Endometrial microvascular endothelial cells (primary cell): ENCODE measurements around the gene LPO. TPM values are rescaled to one million over a fixed set of nuclear protein-coding genes. Genes with fewer than 3 reads are reported as not detected.

Experiments used
- in situ Hi-C: cut with HindIII; loops from 2 replicates; pipeline ENCODE4 v1.10.0; 2017; ENCODE audit warnings: low sequenced_read_pairs, low pct_unique_long_range_greater_than_20kb; ENCODE audit errors: inconsistent ontology term
- total RNA-seq: library from RNA; depleted of rRNA; stranded (reverse); fragments of >200 nt; gene quantifications from one replicate; pipeline ENCODE4 v1.2.3, GENCODE V29; 2015; ENCODE audit errors: inconsistent ontology term

The LPO gene
- total RNA-seq, 1 donor from 2014 or later = not detected

GRCh38 chr17:58224315-58224714 lies 14.1 kb upstream of the LPO start:
- in situ Hi-C loops = no loop called here

DNA sequence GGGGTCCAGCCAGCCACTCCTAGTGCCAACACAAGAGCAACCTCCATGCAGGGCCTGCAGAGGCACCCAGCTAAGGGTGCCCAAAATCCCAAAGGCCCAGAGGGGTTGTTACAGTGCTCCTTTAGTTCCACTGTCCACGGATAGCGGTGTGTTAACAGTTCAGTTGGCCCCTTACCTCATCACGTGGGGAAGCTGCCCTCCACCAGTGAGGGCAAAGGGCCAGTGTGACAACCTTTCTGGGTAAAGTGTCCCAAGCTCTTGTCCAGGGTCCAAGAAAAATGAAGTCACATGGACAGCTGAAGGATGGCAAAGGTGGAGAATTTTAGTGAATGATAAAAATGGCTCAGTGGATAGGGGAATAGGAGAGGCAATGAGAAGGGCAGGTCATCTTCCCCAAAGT lies 10.7 kb upstream of the LPO start:
- in situ Hi-C loops = no loop called here

DNA sequence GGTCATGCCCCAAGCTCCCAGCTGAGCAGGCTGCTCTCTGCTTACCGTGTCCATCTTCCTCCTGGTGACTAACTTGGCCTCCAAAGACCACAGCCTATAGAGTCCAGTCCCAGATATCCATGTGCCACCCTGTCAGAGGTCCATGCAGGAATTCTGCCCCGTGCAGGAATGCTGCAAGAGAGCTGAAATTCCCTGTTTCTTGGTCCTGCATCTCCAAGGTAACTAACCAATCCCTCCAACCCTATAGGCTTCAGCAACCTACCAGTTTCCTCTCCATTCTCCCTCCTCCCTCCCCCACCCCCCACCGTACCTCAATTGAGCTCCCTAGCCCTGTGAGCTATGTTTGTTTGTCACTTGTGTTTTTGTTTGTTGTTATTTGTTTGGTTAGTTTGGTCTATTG lies 9.7 kb upstream of the LPO start:
- in situ Hi-C loops = no loop called here

DNA sequence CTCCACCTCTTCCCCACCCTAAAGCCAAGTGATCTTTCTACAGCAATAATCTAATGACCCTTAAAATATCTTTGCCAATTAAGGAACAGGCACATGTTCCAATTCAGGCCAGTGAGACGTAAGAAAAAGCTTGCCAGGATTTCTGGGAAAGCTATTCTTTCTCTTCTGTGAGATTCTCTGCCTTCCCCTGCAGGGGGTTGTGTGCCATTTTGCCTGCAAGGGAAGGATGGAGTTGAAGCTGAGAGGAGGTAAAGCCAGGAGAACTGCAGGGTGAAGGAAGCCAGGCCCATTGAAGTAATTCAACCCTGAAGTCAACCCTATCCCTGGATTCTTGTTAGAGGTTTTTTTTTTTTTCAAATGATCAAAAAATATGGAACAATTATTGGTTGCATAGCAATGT lies 9.0 kb upstream of the LPO start:
- in situ Hi-C loops = no loop called here

GRCh38 chr17:58229881-58230280 lies 8.5 kb upstream of the LPO start:
- in situ Hi-C loops = no loop called here

GRCh38 chr17:58231641-58232040 lies 6.7 kb upstream of the LPO start:
- in situ Hi-C loops = no loop called here

- in situ Hi-C loops = no loop called here
These were observed 5.7 kb upstream of the LPO start for GRCh38 chr17:58232707-58233156.

DNA sequence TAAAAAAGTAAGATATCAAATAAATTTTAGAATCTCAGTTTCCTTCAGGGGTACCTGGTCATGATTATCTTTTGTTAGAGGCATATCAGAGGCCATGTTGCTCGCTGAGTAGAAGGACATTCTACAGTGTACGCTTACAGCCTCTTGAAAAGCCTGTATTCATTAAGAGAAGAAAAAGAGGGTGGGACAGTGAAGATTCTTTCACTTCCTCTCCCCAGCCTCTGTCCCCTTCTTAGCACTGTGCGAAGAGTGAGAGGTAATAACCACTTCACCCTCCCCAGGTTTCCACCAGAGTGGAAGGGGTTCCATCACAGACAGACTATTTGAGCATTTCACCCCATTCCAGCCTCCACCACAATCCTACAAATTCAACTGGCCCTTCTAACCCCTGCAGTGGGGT lies 4.8 kb upstream of the LPO start:
- in situ Hi-C loops = no loop called here

DNA sequence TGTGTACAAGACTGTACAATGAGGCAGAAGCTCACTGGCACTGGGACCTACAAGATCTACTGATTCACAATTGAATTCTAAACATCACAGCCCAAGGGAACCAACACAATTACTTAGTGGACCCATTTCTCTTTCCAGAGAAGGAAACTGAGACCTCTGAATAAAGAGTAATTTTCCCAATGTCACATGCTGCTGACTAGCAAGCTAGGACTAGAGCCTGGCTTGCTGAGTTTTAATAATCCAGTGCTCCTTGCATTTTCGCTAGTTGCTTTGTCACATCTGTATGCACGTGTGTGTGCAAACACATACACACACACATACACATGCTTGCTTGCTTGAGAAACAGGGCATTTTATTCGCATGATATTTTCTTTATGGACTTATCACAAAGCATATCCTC lies 3.9 kb upstream of the LPO start:
- in situ Hi-C loops = no loop called here

GRCh38 chr17:58235821-58236220 lies 2.6 kb upstream of the LPO start:
- in situ Hi-C loops = no loop called here

DNA sequence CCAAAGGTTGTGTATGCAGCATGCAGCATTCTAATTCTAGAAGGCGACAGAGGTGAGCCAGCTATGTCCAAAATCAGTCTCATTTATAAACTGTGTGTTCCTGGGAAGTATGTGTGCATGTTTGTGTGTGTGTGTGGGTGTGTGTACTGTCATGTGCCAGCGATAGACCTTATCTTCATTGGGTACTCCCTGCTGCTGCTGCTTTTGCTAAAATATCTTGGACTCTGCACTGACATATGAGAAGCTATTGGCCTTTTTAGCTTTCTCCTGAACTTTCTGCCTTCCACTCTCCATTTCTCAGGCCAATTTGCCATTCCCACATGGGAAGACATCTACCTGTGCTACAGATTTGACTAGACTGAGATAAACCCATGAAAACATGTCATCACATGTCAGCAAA lies 2.0 kb upstream of the LPO start:
- in situ Hi-C loops = no loop called here

- in situ Hi-C loops = no loop called here
These were observed 1.6 kb downstream of the LPO start for GRCh38 chr17:58239987-58240386.

DNA sequence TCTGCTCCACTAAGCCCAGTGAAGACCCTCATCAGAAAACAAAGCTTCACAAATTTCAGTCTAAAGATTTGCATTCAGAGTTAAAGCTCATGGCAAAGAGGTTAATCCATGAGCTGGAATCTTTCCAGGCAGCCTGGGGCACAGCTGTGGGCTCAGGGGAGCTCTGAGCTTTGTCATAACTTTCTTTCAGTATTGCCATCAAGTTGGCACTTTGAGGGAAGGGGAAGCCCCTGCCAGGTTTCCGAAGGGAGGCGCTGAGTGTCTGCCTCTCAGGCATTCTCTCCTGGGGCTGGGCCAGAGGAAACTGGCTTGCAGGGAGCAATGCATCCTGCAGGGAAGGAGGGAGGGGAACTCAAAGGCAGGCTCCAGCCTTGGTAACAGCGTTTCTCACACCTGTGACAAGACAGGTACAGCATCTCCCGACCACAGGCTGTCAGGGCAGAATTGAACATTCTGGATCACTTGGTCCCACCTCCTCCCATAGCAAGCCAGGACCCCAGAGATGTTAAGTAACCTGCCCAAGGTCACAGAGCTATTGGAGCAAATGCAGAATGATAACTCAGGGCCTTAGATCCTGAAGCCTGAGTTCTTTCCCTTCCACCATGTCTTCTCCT lies 3.9 kb downstream of the LPO start:
- in situ Hi-C loops = no loop called here

GRCh38 chr17:58244963-58245362 lies 6.6 kb downstream of the LPO start:
- in situ Hi-C loops = no loop called here

GRCh38 chr17:58245428-58246103 lies 7.2 kb downstream of the LPO start:
- in situ Hi-C loops = no loop called here

GRCh38 chr17:58246104-58246740 lies 7.8 kb downstream of the LPO start:
- in situ Hi-C loops = no loop called here

DNA sequence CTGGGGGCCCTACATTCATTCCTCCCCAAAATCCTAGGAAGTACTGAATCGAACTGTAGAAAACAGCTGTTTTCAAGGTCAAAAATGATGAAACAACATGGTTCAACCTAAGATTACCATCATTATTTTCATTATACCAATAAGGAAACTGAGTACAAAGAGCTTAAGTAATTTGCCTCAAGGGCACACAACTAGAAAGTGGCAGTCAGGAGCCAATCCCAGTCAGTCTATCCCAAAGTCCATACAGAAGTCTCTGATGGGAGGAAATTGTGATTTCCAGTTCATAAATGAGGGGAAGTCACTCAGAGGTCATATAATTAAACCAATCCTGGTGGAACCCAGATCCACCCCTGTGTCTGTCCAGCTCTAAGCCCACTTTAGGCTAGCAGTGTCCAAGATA lies 8.4 kb downstream of the LPO start:
- in situ Hi-C loops = no loop called here

DNA sequence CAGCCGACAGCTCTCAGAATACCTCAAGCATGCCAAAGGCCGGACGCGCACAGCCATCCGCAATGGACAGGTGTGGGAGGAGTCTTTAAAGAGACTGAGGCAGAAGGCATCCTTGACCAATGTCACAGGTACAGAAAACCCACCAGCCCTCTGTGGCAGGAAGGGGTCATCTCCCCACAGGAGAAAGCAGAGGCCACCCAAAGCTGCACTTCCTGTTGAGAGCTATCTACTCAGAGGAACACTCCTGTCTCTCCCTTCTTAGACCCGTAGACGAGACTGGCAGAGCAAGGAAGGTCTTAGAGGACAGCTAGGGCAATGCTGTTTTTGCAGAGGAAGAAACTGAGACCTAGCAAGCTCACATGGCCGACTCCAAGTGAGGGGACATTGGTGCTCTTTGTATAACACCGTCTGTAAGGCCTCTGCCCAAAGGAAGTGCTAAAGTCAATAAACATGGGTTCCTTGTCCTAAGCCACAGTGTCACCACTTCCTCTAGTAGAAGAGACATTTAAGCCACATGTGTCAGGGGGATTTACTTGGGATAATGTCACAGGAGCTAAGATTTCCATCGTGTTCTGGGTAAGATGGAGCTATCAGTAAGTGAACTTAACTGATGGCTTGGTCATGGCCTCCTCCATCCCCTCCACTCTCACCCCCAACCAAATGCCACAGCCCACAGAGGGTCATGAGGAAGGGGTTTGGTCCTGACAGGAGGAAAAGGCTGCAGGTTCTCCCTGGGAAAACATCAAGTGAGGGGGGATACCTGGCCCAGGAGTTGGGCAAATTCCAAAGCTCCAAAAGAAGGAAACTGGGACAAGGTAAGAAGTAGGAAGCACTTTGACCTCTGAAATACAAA lies 9.4 kb downstream of the LPO start:
- in situ Hi-C loops = no loop called here

DNA sequence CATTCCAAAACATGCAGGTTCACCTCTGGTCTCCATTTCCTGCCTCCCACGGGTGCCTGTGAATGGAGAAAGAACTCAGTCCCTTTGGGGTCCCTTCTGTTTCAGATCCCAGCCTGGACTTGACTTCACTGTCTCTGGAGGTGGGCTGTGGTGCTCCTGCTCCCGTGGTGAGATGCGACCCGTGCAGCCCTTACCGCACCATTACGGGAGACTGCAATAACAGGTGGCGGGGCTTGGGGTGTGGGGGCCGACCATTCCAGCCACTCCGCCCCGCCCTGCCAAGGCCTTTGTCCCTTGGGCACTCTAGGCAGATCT lies 10.5 kb downstream of the LPO start:
- in situ Hi-C loops = no loop called here
